Measurements from ENCODE around the gene HOXB5.

DNA sequence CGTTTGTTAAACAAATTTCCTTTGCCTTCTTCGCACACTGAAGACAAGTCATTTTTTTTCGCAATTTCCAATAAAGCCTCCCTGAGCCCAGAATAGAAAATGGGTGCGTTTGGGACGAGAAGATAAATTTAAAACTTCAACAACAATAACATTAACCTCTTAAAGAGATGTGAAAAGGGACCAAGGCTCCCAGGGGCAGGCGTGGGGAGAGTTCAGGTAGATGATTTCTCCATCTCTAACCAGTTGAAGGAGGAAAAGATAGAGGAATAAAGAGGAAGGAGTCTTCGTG is 14.2 kb downstream of the HOXB5 start:
- TF ChIP-seq, protein P1, sequence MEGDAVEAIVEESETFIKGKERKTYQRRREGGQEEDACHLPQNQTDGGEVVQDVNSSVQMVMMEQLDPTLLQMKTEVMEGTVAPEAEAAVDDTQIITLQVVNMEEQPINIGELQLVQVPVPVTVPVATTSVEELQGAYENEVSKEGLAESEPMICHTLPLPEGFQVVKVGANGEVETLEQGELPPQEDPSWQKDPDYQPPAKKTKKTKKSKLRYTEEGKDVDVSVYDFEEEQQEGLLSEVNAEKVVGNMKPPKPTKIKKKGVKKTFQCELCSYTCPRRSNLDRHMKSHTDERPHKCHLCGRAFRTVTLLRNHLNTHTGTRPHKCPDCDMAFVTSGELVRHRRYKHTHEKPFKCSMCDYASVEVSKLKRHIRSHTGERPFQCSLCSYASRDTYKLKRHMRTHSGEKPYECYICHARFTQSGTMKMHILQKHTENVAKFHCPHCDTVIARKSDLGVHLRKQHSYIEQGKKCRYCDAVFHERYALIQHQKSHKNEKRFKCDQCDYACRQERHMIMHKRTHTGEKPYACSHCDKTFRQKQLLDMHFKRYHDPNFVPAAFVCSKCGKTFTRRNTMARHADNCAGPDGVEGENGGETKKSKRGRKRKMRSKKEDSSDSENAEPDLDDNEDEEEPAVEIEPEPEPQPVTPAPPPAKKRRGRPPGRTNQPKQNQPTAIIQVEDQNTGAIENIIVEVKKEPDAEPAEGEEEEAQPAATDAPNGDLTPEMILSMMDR (IDR thresholded peaks at IDR 0.05), result no peak
- no peak for TF ChIP-seq ZFX (IDR thresholded peaks at IDR 0.05; ENCODE audit: borderline replicate concordance)
